K562 (cell line): Measurements from ENCODE around the gene CYB5D1. TPM values are rescaled to one million over a fixed set of nuclear protein-coding genes. Genes with fewer than 3 reads are reported as not detected.

Experiments used
- BHLHE40 ChIP-seq: IDR thresholded peaks from 2 replicates; pipeline ENCODE4 v1.6.1; 2011; ENCODE audit warnings: low read length, improper control_type of control experiment
- CBX3 ChIP-seq, 2 experiments: IDR thresholded peaks; 1 replicate in 1 of 2; 2 replicates in 1 of 2; pipeline ENCODE4 v1.6.1; 2012; ENCODE audit warnings: inconsistent platforms in 2 of 2, low read length in 2 of 2, borderline replicate concordance in 1 of 2, control low read depth in 1 of 2
- CHCHD3 ChIP-seq: fragments of 250-450 bp; sonication (Bioruptor Pico); IDR thresholded peaks from 2 replicates; pipeline ENCODE4 v2.1.2; 2022; ENCODE audit warnings: mild to moderate bottlenecking
- CREM ChIP-seq: IDR thresholded peaks from 2 replicates; pipeline ENCODE4 v1.6.1; 2014; ENCODE audit warnings: antibody characterized with exemption, low read depth
- DACH1 ChIP-seq: fragments of 450-650 bp; IDR thresholded peaks from 2 replicates; pipeline ENCODE4 v1.6.1; 2018; ENCODE audit not compliant: partially characterized antibody
- GATAD2B ChIP-seq: fragments of 450-650 bp; IDR thresholded peaks from 2 replicates; pipeline ENCODE4 v1.6.1; 2017; ENCODE audit warnings: mild to moderate bottlenecking, borderline replicate concordance
- GTF2E2 ChIP-seq: fragments of 200-800 bp; sonication (Bioruptor generic); IDR thresholded peaks from 2 replicates; pipeline ENCODE4 v1.6.1; 2016; ENCODE audit warnings: missing genetic modification characterization, missing compliant biosample characterization
- ILF3 ChIP-seq: fragments of 450-650 bp; IDR thresholded peaks from 2 replicates; pipeline ENCODE4 v1.6.1; 2018; ENCODE audit warnings: antibody characterized with exemption, mild to moderate bottlenecking, moderate library complexity, borderline replicate concordance
- KLF13 ChIP-seq: fragments of 450-650 bp; IDR thresholded peaks from 2 replicates; pipeline ENCODE4 v1.6.1; 2016; ENCODE audit warnings: missing genetic modification characterization, low read depth, mild to moderate bottlenecking, missing compliant biosample characterization, moderate library complexity, borderline replicate concordance
- MED1 ChIP-seq: sonication (generic); formaldehyde crosslinking; IDR thresholded peaks from 2 replicates; pipeline ENCODE4 v1.8.1; 2023; ENCODE audit warnings: missing genetic modification reagents, borderline replicate concordance
- NCOR1 ChIP-seq: fragments of 450-650 bp; IDR thresholded peaks from 2 replicates; pipeline ENCODE4 v1.6.1; 2016; ENCODE audit warnings: mild to moderate bottlenecking, moderate library complexity
- NFIC ChIP-seq: fragments of 450-650 bp; IDR thresholded peaks from 2 replicates; pipeline ENCODE4 v1.6.1; 2017; ENCODE audit warnings: mild to moderate bottlenecking, inconsistent platforms
- NONO ChIP-seq, 2 experiments: fragments of 200-400 bp in 1 of 2; fragments of 450-650 bp in 1 of 2; formaldehyde crosslinking in 1 of 2; IDR thresholded peaks; 2 replicates each; pipeline ENCODE4 v1.6.1; 2017; ENCODE audit warnings: low read depth in 2 of 2, mild to moderate bottlenecking in 2 of 2, moderate library complexity in 2 of 2, low read length in 1 of 2
- TSC22D4 ChIP-seq: fragments of 450-650 bp; IDR thresholded peaks from 2 replicates; pipeline ENCODE4 v1.6.1; 2016; ENCODE audit warnings: missing genetic modification characterization, missing biosample characterization, control low read depth
- YBX1 ChIP-seq: fragments of 450-650 bp; IDR thresholded peaks from 2 replicates; pipeline ENCODE4 v1.7.1; 2016; ENCODE audit warnings: mild to moderate bottlenecking
- ZFP1 ChIP-seq: fragments of 450-650 bp; formaldehyde crosslinking; IDR thresholded peaks from 2 replicates; pipeline ENCODE4 v1.4.0; 2020; ENCODE audit warnings: mild to moderate bottlenecking, mixed read lengths
- ZNF586 ChIP-seq: fragments of 450-650 bp; formaldehyde crosslinking; conservative IDR thresholded peaks from 2 replicates; pipeline ENCODE4 v1.4.0; 2020; ENCODE audit warnings: mild to moderate bottlenecking, moderate library complexity
- polyA plus RNA-seq, 8 experiments: library from polyadenylated mRNA; depleted of rRNA in 4 of 8; stranded (reverse) in 5 of 8; unstranded in 3 of 8; fragments of >200 nt; fragmentation: Nextera tagmentation in 2 of 8; fragmentation: Illumina TruSeq in 1 of 8; extraction: Ambion mirVana in 2 of 8; extraction: Trizol in 1 of 8; gene quantifications; 2 replicates each; pipeline versions ENCODE4 v1.2.1 to v1.2.3, GENCODE V29; 2011 to 2014; ENCODE audit warnings: inconsistent platforms in 1 of 8, missing spikeins in 1 of 8
- total RNA-seq, 7 experiments: library from RNA; depleted of rRNA in 6 of 7; stranded (reverse); fragments of >200 nt in 6 of 7; fragmentation: Illumina TruSeq in 2 of 7; extraction: Trizol in 2 of 7; gene quantifications; 2 replicates each; pipeline versions ENCODE4 v1.2.1 to v1.2.3, GENCODE V29; 2011 to 2021; ENCODE audit warnings: low replicate concordance in 1 of 7
- TF ChIP-seq, protein P1 (sequence below): sonication (generic); formaldehyde crosslinking; IDR thresholded peaks from 2 replicates; pipeline ENCODE4 v1.8.0; 2023; ENCODE audit warnings: missing genetic modification reagents, mild to moderate bottlenecking, borderline replicate concordance
- TF ChIP-seq, protein P2 (sequence below), 3 experiments: fragments of 200-800 bp in 1 of 3; fragments of 250-450 bp in 1 of 3; fragments of 450-650 bp in 1 of 3; sonication (Bioruptor Pico) in 1 of 3; sonication (Bioruptor generic) in 1 of 3; formaldehyde crosslinking in 1 of 3; IDR thresholded peaks; 2 replicates each; pipeline versions ENCODE4 v1.6.1 to v1.8.0; 2016 to 2022; ENCODE audit warnings: mild to moderate bottlenecking in 2 of 3, missing genetic modification characterization in 2 of 3, missing compliant biosample characterization in 1 of 3, moderate library complexity in 1 of 3

Gene CYB5D1
- total and polyA plus RNA-seq, 9 of the 15 experiments (the other 6 are each of a cell fraction or from before 2014, with no cell fraction given), result 2.4 to 7.9 (median 5.7) TPM

DNA sequence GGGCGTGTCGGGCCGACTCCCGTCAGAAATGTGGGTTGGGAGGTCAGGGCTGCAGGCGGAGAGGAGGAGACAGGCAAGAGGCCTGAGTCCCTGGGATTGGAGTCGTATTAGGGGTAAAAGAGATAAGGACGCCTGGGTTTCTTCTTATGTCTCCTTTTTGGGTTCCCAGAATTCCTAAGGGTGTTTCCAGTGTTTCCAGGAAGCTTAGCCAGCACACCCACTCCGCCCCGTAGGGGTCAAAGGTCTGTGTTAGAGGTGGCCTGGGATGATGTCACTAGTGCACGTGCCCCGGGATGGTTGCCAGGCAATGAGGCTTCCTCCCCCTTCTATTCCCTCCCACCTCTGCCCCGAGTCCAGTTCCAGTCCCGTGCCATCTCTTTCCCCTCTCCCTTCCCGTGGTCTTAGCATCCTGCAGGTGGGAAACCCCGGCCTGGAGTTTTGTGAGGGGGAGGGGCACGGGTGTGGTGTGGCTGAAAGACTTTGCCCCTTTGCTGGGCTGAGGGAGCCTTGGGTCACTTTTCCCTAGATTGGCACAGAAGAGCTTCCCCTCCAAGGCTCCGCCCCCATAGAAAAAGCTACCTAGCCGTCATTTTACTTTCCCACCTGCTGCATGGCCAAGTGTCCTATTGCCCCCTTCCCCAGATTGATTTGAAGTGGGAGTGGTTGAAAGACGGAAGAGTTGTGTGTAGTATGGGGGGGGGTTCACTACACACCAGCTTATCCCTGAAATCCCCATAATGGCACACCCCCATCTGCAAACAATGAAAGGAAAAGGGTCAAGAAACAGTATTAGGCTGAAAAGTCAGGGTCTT lies 21.0 kb upstream of the CYB5D1 start (continued):
- TF ChIP-seq, protein P1, sequence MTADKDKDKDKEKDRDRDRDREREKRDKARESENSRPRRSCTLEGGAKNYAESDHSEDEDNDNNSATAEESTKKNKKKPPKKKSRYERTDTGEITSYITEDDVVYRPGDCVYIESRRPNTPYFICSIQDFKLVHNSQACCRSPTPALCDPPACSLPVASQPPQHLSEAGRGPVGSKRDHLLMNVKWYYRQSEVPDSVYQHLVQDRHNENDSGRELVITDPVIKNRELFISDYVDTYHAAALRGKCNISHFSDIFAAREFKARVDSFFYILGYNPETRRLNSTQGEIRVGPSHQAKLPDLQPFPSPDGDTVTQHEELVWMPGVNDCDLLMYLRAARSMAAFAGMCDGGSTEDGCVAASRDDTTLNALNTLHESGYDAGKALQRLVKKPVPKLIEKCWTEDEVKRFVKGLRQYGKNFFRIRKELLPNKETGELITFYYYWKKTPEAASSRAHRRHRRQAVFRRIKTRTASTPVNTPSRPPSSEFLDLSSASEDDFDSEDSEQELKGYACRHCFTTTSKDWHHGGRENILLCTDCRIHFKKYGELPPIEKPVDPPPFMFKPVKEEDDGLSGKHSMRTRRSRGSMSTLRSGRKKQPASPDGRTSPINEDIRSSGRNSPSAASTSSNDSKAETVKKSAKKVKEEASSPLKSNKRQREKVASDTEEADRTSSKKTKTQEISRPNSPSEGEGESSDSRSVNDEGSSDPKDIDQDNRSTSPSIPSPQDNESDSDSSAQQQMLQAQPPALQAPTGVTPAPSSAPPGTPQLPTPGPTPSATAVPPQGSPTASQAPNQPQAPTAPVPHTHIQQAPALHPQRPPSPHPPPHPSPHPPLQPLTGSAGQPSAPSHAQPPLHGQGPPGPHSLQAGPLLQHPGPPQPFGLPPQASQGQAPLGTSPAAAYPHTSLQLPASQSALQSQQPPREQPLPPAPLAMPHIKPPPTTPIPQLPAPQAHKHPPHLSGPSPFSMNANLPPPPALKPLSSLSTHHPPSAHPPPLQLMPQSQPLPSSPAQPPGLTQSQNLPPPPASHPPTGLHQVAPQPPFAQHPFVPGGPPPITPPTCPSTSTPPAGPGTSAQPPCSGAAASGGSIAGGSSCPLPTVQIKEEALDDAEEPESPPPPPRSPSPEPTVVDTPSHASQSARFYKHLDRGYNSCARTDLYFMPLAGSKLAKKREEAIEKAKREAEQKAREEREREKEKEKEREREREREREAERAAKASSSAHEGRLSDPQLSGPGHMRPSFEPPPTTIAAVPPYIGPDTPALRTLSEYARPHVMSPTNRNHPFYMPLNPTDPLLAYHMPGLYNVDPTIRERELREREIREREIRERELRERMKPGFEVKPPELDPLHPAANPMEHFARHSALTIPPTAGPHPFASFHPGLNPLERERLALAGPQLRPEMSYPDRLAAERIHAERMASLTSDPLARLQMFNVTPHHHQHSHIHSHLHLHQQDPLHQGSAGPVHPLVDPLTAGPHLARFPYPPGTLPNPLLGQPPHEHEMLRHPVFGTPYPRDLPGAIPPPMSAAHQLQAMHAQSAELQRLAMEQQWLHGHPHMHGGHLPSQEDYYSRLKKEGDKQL (CRISPR knock-in tag), result no peak
- TF ChIP-seq CREM, result peak; percentile 88
- TF ChIP-seq DACH1, result no peak
- TF ChIP-seq ZFP1 (CRISPR knock-in tag), result no peak
- no peak for TF ChIP-seq GTF2E2 (tag)
- peak; percentile 73; the same call in 1 of the 2 replicates for TF ChIP-seq GATAD2B
- TF ChIP-seq CBX3 (IDR thresholded peaks at IDR 0.05; ENCODE audit: borderline replicate concordance in 1 of 2, low read length in 2 of 2), result peak in 1 of 2 experiments; percentile 71; a peak in 1 of 3 replicates
- TF ChIP-seq ZNF586, result no peak
- peak; percentile 82 for TF ChIP-seq NFIC
- no peak for TF ChIP-seq ILF3
- peak; percentile 84 for TF ChIP-seq KLF13 (tag)
- no peak for TF ChIP-seq TSC22D4 (tag)
- TF ChIP-seq, protein P2, sequence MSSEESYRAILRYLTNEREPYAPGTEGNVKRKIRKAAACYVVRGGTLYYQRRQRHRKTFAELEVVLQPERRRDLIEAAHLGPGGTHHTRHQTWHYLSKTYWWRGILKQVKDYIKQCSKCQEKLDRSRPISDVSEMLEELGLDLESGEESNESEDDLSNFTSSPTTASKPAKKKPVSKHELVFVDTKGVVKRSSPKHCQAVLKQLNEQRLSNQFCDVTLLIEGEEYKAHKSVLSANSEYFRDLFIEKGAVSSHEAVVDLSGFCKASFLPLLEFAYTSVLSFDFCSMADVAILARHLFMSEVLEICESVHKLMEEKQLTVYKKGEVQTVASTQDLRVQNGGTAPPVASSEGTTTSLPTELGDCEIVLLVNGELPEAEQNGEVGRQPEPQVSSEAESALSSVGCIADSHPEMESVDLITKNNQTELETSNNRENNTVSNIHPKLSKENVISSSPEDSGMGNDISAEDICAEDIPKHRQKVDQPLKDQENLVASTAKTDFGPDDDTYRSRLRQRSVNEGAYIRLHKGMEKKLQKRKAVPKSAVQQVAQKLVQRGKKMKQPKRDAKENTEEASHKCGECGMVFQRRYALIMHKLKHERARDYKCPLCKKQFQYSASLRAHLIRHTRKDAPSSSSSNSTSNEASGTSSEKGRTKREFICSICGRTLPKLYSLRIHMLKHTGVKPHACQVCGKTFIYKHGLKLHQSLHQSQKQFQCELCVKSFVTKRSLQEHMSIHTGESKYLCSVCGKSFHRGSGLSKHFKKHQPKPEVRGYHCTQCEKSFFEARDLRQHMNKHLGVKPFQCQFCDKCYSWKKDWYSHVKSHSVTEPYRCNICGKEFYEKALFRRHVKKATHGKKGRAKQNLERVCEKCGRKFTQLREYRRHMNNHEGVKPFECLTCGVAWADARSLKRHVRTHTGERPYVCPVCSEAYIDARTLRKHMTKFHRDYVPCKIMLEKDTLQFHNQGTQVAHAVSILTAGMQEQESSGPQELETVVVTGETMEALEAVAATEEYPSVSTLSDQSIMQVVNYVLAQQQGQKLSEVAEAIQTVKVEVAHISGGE (CRISPR knock-in tag; IDR thresholded peaks at IDR 0.05), result no peak
- TF ChIP-seq MED1 (CRISPR knock-in tag), result no peak
- TF ChIP-seq CHCHD3 (CRISPR knock-in tag), result no peak
- no peak for TF ChIP-seq YBX1
- peak; percentile 100 for TF ChIP-seq BHLHE40
- peak in 1 of 2 experiments; percentile 52; a peak in 1 of 4 replicates for TF ChIP-seq NONO (IDR thresholded peaks at IDR 0.05; ENCODE audit: low read depth in 2 of 2, low read length in 1 of 2)
- TF ChIP-seq NCOR1, result peak; percentile 77
